HepG2 (cell line): ENCODE data around the gene DUSP21. TPM values are rescaled to one million over a fixed set of nuclear protein-coding genes. Genes with fewer than 3 reads are reported as not detected.

Experiments
- ATAC-seq: fragments of 200-7000 bp; cut with Tn5 transposase; 3 replicates; pipeline ENCODE4 v1.9.1; 2020; ENCODE audit warnings: mild to moderate bottlenecking, moderate library complexity
- BruUV-seq: library from RNA; stranded (reverse); fragments of 400-500 nt; replicated peaks from 2 replicates; lab custom pipeline; 2021; lab: Mats Ljungman, UMichigan
- CTCF ChIA-PET: fragments of 300-600 bp; formaldehyde crosslinking; extraction: SDS; loops from one replicate; lab custom pipeline; 2021; ENCODE audit warnings: low total read pairs, inconsistent platforms, low intra/inter-chr PET ratio; lab: Yijun Ruan, JAX
- POLR2A ChIA-PET: fragments of 350-600 bp; sonication (Branson Sonifier 250); formaldehyde crosslinking; loops from one replicate; lab custom pipeline; 2020; ENCODE audit warnings: antibody characterized with exemption, inconsistent platforms; lab: Yijun Ruan, JAX
- DNase-seq: peaks from one replicate; pipeline ENCODE4 v3.0.0-alpha.2; 2015; ENCODE audit warnings: low spot score
- FAIRE-seq: peaks from 3 replicates; lab custom pipeline; 2011; peaks lifted over from hg19 to GRCh38; lab: Jason Lieb, UNC
- H2AFZ ChIP-seq: one replicate; pipeline ENCODE4 v1.6.1; 2011; ENCODE audit warnings: low read length, inconsistent platforms
- H3K27ac ChIP-seq: fragments of 300-600 bp; 3 replicates; pipeline ENCODE4 v1.8.0; 2011; ENCODE audit warnings: mixed run types, mild to moderate bottlenecking, mixed read lengths, low read length, inconsistent platforms; ENCODE audit not compliant: insufficient read depth; ENCODE audit errors: extremely low read length
- H3K27me3 ChIP-seq, 2 experiments: fragments of 200-600 bp in 1 of 2; 2 replicates in 1 of 2; 3 replicates in 1 of 2; pipeline versions ENCODE4 v1.6.0 to v1.8.0; 2011; ENCODE audit warnings: low read length in 2 of 2, mild to moderate bottlenecking in 2 of 2, moderate library complexity in 2 of 2, inconsistent platforms in 1 of 2; ENCODE audit not compliant: insufficient read depth in 2 of 2, control insufficient read depth in 1 of 2
- H3K36me3 ChIP-seq, 2 experiments: fragments of 200-600 bp in 1 of 2; replicated peaks in 1 of 2; 2 replicates in 1 of 2; 3 replicates in 1 of 2; pipeline versions ENCODE4 v1.5.1 to v1.8.0; 2011; ENCODE audit warnings: low read length in 2 of 2, inconsistent platforms in 1 of 2; ENCODE audit not compliant: insufficient read depth in 2 of 2, control insufficient read depth in 1 of 2
- H3K4me1 ChIP-seq: 2 replicates; pipeline ENCODE4 v1.5.1; 2012; ENCODE audit warnings: low read length, inconsistent platforms; ENCODE audit not compliant: insufficient read depth
- H3K4me2 ChIP-seq: 2 replicates; pipeline ENCODE4 v1.6.0; 2011; ENCODE audit warnings: low read depth, low read length, inconsistent platforms
- H3K4me3 ChIP-seq, 3 experiments: fragments of 200-600 bp in 1 of 3; sonication (generic), shearing (Covaris generic) in 1 of 3; replicated peaks in 1 of 3; 2 replicates each; pipeline ENCODE4 v1.5.1; 2011 to 2016; ENCODE audit warnings: low read length in 3 of 3, inconsistent platforms in 2 of 3, low read depth in 2 of 3, mild to moderate bottlenecking in 2 of 3, control low read depth in 1 of 3, mixed read lengths in 1 of 3; ENCODE audit not compliant: insufficient read depth in 1 of 3
- H3K79me2 ChIP-seq: one replicate; pipeline ENCODE4 v1.6.1; 2011; ENCODE audit warnings: low read length, inconsistent platforms; ENCODE audit not compliant: insufficient read depth
- H3K9ac ChIP-seq: 2 replicates; pipeline ENCODE4 v1.6.0; 2011; ENCODE audit warnings: mild to moderate bottlenecking, low read depth, low read length, inconsistent platforms; ENCODE audit not compliant: insufficient read depth
- H3K9me3 ChIP-seq: 2 replicates; pipeline ENCODE4 v1.5.1; 2012; ENCODE audit warnings: mild to moderate bottlenecking, low read length
- H4K20me1 ChIP-seq: 2 replicates; pipeline ENCODE4 v1.6.0; 2011; ENCODE audit warnings: inconsistent platforms, mild to moderate bottlenecking, low read length, moderate library complexity; ENCODE audit not compliant: insufficient read depth
- CBX1 ChIP-seq: IDR thresholded peaks from one replicate; pipeline ENCODE4 v1.6.1; 2016; ENCODE audit warnings: antibody characterized with exemption, low read depth
- CREB1 ChIP-seq, 2 experiments: fragments of 450-650 bp in 1 of 2; IDR thresholded peaks; 2 replicates each; pipeline ENCODE4 v1.6.1; 2016 to 2017; ENCODE audit warnings: control low read depth in 1 of 2, mild to moderate bottlenecking in 1 of 2, missing compliant biosample characterization in 1 of 2, missing genetic modification characterization in 1 of 2
- FOXK1 ChIP-seq: sonication (generic); formaldehyde crosslinking; IDR thresholded peaks from 2 replicates; pipeline ENCODE4 v1.4.0; 2020; ENCODE audit warnings: low read depth, missing genetic modification reagents, borderline replicate concordance
- HNRNPLL ChIP-seq: fragments of 200-400 bp; formaldehyde crosslinking; IDR thresholded peaks from 2 replicates; pipeline ENCODE4 v1.6.1; 2017; ENCODE audit warnings: mild to moderate bottlenecking, low read depth, low read length; ENCODE audit not compliant: poor library complexity, severe bottlenecking
- KAT8 ChIP-seq: IDR thresholded peaks from 2 replicates; pipeline ENCODE4 v1.6.1; 2016; ENCODE audit warnings: missing genetic modification reagents, missing compliant biosample characterization
- NCOA2 ChIP-seq: sonication (generic); formaldehyde crosslinking; IDR thresholded peaks from 2 replicates; pipeline ENCODE4 v1.8.0; 2022; ENCODE audit warnings: inconsistent platforms
- POLR2A ChIP-seq, 2 experiments: IDR thresholded peaks; 2 replicates each; pipeline ENCODE4 v1.6.1; 2011; ENCODE audit warnings: low read depth in 2 of 2, low read length in 2 of 2, mild to moderate bottlenecking in 1 of 2, moderate library complexity in 1 of 2; ENCODE audit not compliant: insufficient read depth in 1 of 2
- SOX13 ChIP-seq, 3 experiments: fragments of 450-650 bp in 1 of 3; sonication (generic) in 1 of 3; formaldehyde crosslinking in 1 of 3; IDR thresholded peaks in 2 of 3; conservative IDR thresholded peaks in 1 of 3; 2 replicates each; pipeline versions ENCODE4 v1.5.0 to v1.6.1; 2016 to 2020; ENCODE audit warnings: antibody characterized with exemption in 1 of 3, mild to moderate bottlenecking in 1 of 3, missing compliant biosample characterization in 1 of 3, missing genetic modification reagents in 1 of 3, moderate library complexity in 1 of 3
- TFDP2 ChIP-seq: sonication (generic); formaldehyde crosslinking; IDR thresholded peaks from 2 replicates; pipeline ENCODE4 v1.4.0; 2020; ENCODE audit warnings: missing genetic modification reagents
- UBTF ChIP-seq: sonication (generic); formaldehyde crosslinking; IDR thresholded peaks from 2 replicates; pipeline ENCODE4 v1.4.0; 2020; ENCODE audit warnings: mild to moderate bottlenecking, missing genetic modification reagents
- ZBTB2 ChIP-seq: sonication (generic); formaldehyde crosslinking; IDR thresholded peaks from 2 replicates; pipeline ENCODE4 v1.8.0; 2022; ENCODE audit warnings: low read depth, missing genetic modification reagents
- ZMYM4 ChIP-seq: sonication (generic); formaldehyde crosslinking; IDR thresholded peaks from 2 replicates; pipeline ENCODE4 v1.8.1; 2023; ENCODE audit warnings: mild to moderate bottlenecking, missing genetic modification reagents
- ZNF562 ChIP-seq: sonication (generic); formaldehyde crosslinking; IDR thresholded peaks from 2 replicates; pipeline ENCODE4 v1.8.0; 2022; ENCODE audit warnings: missing genetic modification reagents, borderline replicate concordance
- ZNF816 ChIP-seq: sonication (generic); formaldehyde crosslinking; IDR thresholded peaks from 2 replicates; pipeline ENCODE4 v1.8.0; 2022; ENCODE audit warnings: missing genetic modification reagents, mild to moderate bottlenecking, borderline replicate concordance
- WGBS: methylation state at CpG from one replicate; pipeline ENCODE4 v1.1.6; 2017; ENCODE audit warnings: low lambda C conversion rate; 5-methylcytosine and 5-hydroxymethylcytosine counted together
- in situ Hi-C: cut with HindIII; loops from 2 replicates; pipeline ENCODE4 v1.10.0; 2017; ENCODE audit warnings: low pct_unique_long_range_greater_than_20kb; ENCODE audit not compliant: extremely low pct_ligation_motif_present
- intact Hi-C: fragments of 100-400 bp; cut with micrococcal nuclease; formaldehyde crosslinking; loops from one replicate; pipeline ENCODE4 v1.10.0; 2022; ENCODE audit not compliant: unreplicated experiment
- polyA plus RNA-seq, 8 experiments: library from polyadenylated mRNA; depleted of rRNA in 3 of 8; stranded (reverse) in 7 of 8; unstranded in 1 of 8; fragments of >200 nt; fragmentation: Illumina TruSeq in 4 of 8; extraction: Trizol in 4 of 8; gene quantifications; 2 replicates each; pipeline versions ENCODE4 v1.2.1 to v1.2.3, GENCODE V29; 2011 to 2016; ENCODE audit warnings: low read depth in 4 of 8, missing spikeins in 1 of 8, mixed read lengths in 1 of 8; ENCODE audit not compliant: insufficient read depth in 1 of 8
- total RNA-seq, 5 experiments: library from RNA; depleted of rRNA; stranded (reverse); fragments of >200 nt; fragmentation: Illumina TruSeq; extraction: Trizol; gene quantifications; 2 replicates each; pipeline ENCODE4 v1.2.3, GENCODE V29; 2016; ENCODE audit warnings: low read depth in 1 of 5

DUSP21 gene
- total and polyA plus RNA-seq, 2 of the 13 experiments (the other 11 are each of a cell fraction or from before 2014, with no cell fraction given), result not detected

- peak; percentile 69; the same call in 1 of the 2 replicates for TF ChIP-seq UBTF
- no peak for TF ChIP-seq ZNF816 (CRISPR knock-in tag)
- TF ChIP-seq POLR2A (IDR thresholded peaks at IDR 0.05; ENCODE audit: insufficient read depth in 1 of 2, low read depth in 2 of 2, low read length in 2 of 2), result peak in 1 of 2 experiments; percentile 56; a peak in 1 of 4 replicates
These were observed 28.4 kb downstream of the DUSP21 start (continued) for GRCh38 chrX:44871931-44872820.

GRCh38 chrX:44872821-44873414 is 29.1 kb downstream of the DUSP21 start, which contains the start of gene KDM6A:
KDM6A (plus strand) TSS chrX:44873188; CDS start chrX:44873552, 364 bp downstream.
- CTCF ChIA-PET, result no interaction called here
- H3K4me2 ChIP-seq, result peak within 1 kb of the TSS; percentile 74
- H3K79me2 ChIP-seq, result peaks cover 51% of the 10 kb centered on the region
- intact Hi-C loops, result loop anchor here (5.0 to 10.0 kb wide), 2 partner anchors 72 to 331 kb away; partner anchors contain the start of gene FUNDC1
- H3K36me3 ChIP-seq, result no peaks in the 10 kb centered on the region
- FAIRE-seq (peak; percentile 89), ATAC-seq (peak; percentile 97), DNase-seq (peak; percentile 91)
- no peak within 1 kb of the TSS for H2AFZ ChIP-seq
- BruUV-seq, result no TSS peak
- H4K20me1 ChIP-seq, result peaks cover 12% of the 10 kb centered on the region; the same call in 1 of the 2 replicates
- H3K9me3 ChIP-seq, result no peaks in the 10 kb centered on the region
- in situ Hi-C loops, result no loop called here
- no peaks in the 10 kb centered on the region; a peak in 1 of 5 replicates for H3K27me3 ChIP-seq
- WGBS, result 0% methylated on average over 5 of the region's 61 CpGs
- peaks cover 2% of the 10 kb centered on the region; the same call in 1 of the 2 replicates for H3K4me1 ChIP-seq
- POLR2A ChIA-PET, result interaction anchor here (0.6 to 1.1 kb wide), 8 partner anchors 8 to 330 kb away, joined by 3 to 13 read pairs (median 4); partner anchors contain the start of gene FUNDC1
- peak within 1 kb of the TSS; percentile 94 for H3K27ac ChIP-seq
- H3K4me3 ChIP-seq, result peak within 1 kb of the TSS; percentile 81 to 85 (median 85)
- peak within 1 kb of the TSS; percentile 89 for H3K9ac ChIP-seq
- peak; percentile 81; the same call in 1 of the 2 replicates for TF ChIP-seq FOXK1 (CRISPR knock-in tag)
- peak; percentile 23; the same call in 1 of the 2 replicates for TF ChIP-seq NCOA2 (CRISPR knock-in tag)
- TF ChIP-seq CREB1 (IDR thresholded peaks at IDR 0.05), result peak; percentile 86
- TF ChIP-seq CREB1 (CRISPR knock-in tag; IDR thresholded peaks at IDR 0.05), result peak; percentile 93
- TF ChIP-seq ZMYM4 (CRISPR knock-in tag), result peak; percentile 78; the same call in 1 of the 2 replicates
- peak; percentile 39 for TF ChIP-seq CBX1
- no peak for TF ChIP-seq ZBTB2 (CRISPR knock-in tag)
- TF ChIP-seq ZNF562 (CRISPR knock-in tag), result no peak
- peak; percentile 4 for TF ChIP-seq HNRNPLL
- peak; percentile 76 for TF ChIP-seq SOX13 (IDR thresholded peaks at IDR 0.05)
- no peak for TF ChIP-seq SOX13 (CRISPR knock-in tag; conservative IDR thresholded peaks at IDR 0.05 in 1 of 2, IDR thresholded peaks at IDR 0.05 in 1 of 2)
- peak; percentile 15; the same call in 1 of the 2 replicates for TF ChIP-seq KAT8
- peak; percentile 49 for TF ChIP-seq TFDP2 (CRISPR knock-in tag)
